ENCODE data around the gene PSMA3.
A peak's percentile ranks its signal among the peaks of the same experiment; 100 is the strongest.
"Not testable (repeated sequence)": the region's sequence is repeated elsewhere in the genome, so short reads cannot be mapped to it uniquely, and the experiment has no call there.

Gene PSMA3

GRCh38 chr14:58244556-58245387, at the start of gene PSMA3:
TSS of gene PSMA3 (plus strand) at chr14:58244843. CDS start at chr14:58244921, 78 bp downstream.
- DNase-seq, result peak; percentile 97

- no peak for DNase-seq
Measured at GRCh38 chr14:58196198-58196597, 48.4 kb upstream of the PSMA3 start.

- DNase-seq, result no peak
Measured at GRCh38 chr14:58198086-58198485, 46.6 kb upstream of the PSMA3 start.

GRCh38 chr14:58199726-58200479, 44.7 kb upstream of the PSMA3 start, which contains the start of gene ACTR10:
TSS of gene ACTR10 (plus strand) at chr14:58200149. CDS start at chr14:58200218, 69 bp downstream.
- peak; percentile 92 for DNase-seq

- no peak for DNase-seq
Measured at GRCh38 chr14:58200480-58200841, 44.2 kb upstream of the PSMA3 start.

- no peak for DNase-seq
Measured at GRCh38 chr14:58200846-58201245, 43.8 kb upstream of the PSMA3 start.

- no peak for DNase-seq
Measured at GRCh38 chr14:58213176-58213575, 31.5 kb upstream of the PSMA3 start.

- no peak for DNase-seq
Measured at GRCh38 chr14:58215191-58215914, 29.3 kb upstream of the PSMA3 start.

- no peak for DNase-seq
Measured at GRCh38 chr14:58216544-58216943, 28.1 kb upstream of the PSMA3 start.

- DNase-seq, result no peak
Measured at GRCh38 chr14:58227096-58227819, 17.4 kb upstream of the PSMA3 start.

- DNase-seq, result peak; percentile 69
Measured at GRCh38 chr14:58238252-58239243, 6.1 kb upstream of the PSMA3 start.

GRCh38 chr14:58239244-58240195, 5.1 kb upstream of the PSMA3 start:
- peak; percentile 90 for DNase-seq

GRCh38 chr14:58243790-58244555, 670 bp upstream of the PSMA3 start:
- DNase-seq, result no peak

- DNase-seq, result no peak
Measured at GRCh38 chr14:58245562-58245961, 919 bp downstream of the PSMA3 start.

- no peak for DNase-seq
Measured at GRCh38 chr14:58249611-58250010, 5.0 kb downstream of the PSMA3 start.

- DNase-seq, result no peak
Measured at GRCh38 chr14:58258156-58258555, 13.5 kb downstream of the PSMA3 start.

- not testable (repeated sequence) for DNase-seq
Measured at GRCh38 chr14:58262005-58262404, 17.4 kb downstream of the PSMA3 start.

- no peak for DNase-seq
Measured at GRCh38 chr14:58265401-58265800, 20.8 kb downstream of the PSMA3 start.

GRCh38 chr14:58270628-58271027, 26.0 kb downstream of the PSMA3 start:
- no peak for DNase-seq
